Neural crest cell (in vitro differentiated cells): Measurements from ENCODE around the gene IGF1R. TPM values are rescaled to one million over a fixed set of nuclear protein-coding genes. Genes with fewer than 3 reads are reported as not detected.

Experiments used
- DNase-seq: peaks from one replicate; pipeline ENCODE4 v3.0.0; 2021; ENCODE audit warnings: low read depth, mixed read lengths, low spot score
- H3K27ac Mint-ChIP-seq: one replicate; pipeline ENCODE4 v1.8.0; 2021; ENCODE audit warnings: mild to moderate bottlenecking, mixed read lengths; ENCODE audit not compliant: unreplicated experiment
- H3K27me3 Mint-ChIP-seq: 2 replicates; pipeline ENCODE4 v1.8.0; 2021; ENCODE audit warnings: low read depth, mild to moderate bottlenecking, mixed read lengths
- H3K36me3 Mint-ChIP-seq: 2 replicates; pipeline ENCODE4 v1.8.0; 2021; ENCODE audit warnings: low read depth, mild to moderate bottlenecking, mixed read lengths
- H3K4me1 Mint-ChIP-seq: 2 replicates; pipeline ENCODE4 v1.8.0; 2021; ENCODE audit warnings: mixed read lengths
- H3K4me3 Mint-ChIP-seq: one replicate; pipeline ENCODE4 v1.8.0; 2021; ENCODE audit warnings: mild to moderate bottlenecking, mixed read lengths
- H3K9me3 Mint-ChIP-seq: 2 replicates; pipeline ENCODE4 v1.8.0; 2021; ENCODE audit warnings: mixed read lengths
- CTCF ChIP-seq: fragments of 200-600 bp; sonication (generic); conservative IDR thresholded peaks from 2 replicates; pipeline ENCODE4 v1.5.0; 2021; ENCODE audit warnings: antibody characterized with exemption, mild to moderate bottlenecking
- total RNA-seq: library from RNA; stranded (reverse); gene quantifications from 2 replicates; pipeline ENCODE4 v1.2.1, GENCODE V29; 2021

Gene IGF1R
- total RNA-seq, 1 donor from 2014 or later = 67.6 TPM

- DNase-seq = no peak
- TF ChIP-seq CTCF = no peak
- H3K4me1 Mint-ChIP-seq = no peaks in the 10 kb centered on the region
- H3K4me3 Mint-ChIP-seq = no peak overlapping the region
- peaks cover 8% of the 10 kb centered on the region for H3K36me3 Mint-ChIP-seq
- no peaks in the 10 kb centered on the region for H3K9me3 Mint-ChIP-seq
- no peak overlapping the region for H3K27ac Mint-ChIP-seq
- H3K27me3 Mint-ChIP-seq = no peaks in the 10 kb centered on the region
These were observed 293.4 kb downstream of the IGF1R start for GRCh38 chr15:98941595-98942255.

GRCh38 chr15:98942431-98942830 lies 294.1 kb downstream of the IGF1R start:
- TF ChIP-seq CTCF = no peak
- no peaks in the 10 kb centered on the region for H3K9me3 Mint-ChIP-seq
- no peaks in the 10 kb centered on the region for H3K27me3 Mint-ChIP-seq
- H3K4me3 Mint-ChIP-seq = no peak overlapping the region
- no peak for DNase-seq
- H3K4me1 Mint-ChIP-seq = no peaks in the 10 kb centered on the region
- peaks cover 8% of the 10 kb centered on the region for H3K36me3 Mint-ChIP-seq
- H3K27ac Mint-ChIP-seq = no peak overlapping the region

- peak overlapping the region; percentile 36 for H3K27ac Mint-ChIP-seq
- H3K27me3 Mint-ChIP-seq = no peaks in the 10 kb centered on the region
- H3K4me1 Mint-ChIP-seq = no peaks in the 10 kb centered on the region
- no peak overlapping the region for H3K4me3 Mint-ChIP-seq
- no peak for TF ChIP-seq CTCF
- peaks cover 8% of the 10 kb centered on the region for H3K36me3 Mint-ChIP-seq
- no peaks in the 10 kb centered on the region for H3K9me3 Mint-ChIP-seq
- no peak for DNase-seq
These were observed 294.7 kb downstream of the IGF1R start for GRCh38 chr15:98943051-98943508.

- H3K36me3 Mint-ChIP-seq = peaks cover 8% of the 10 kb centered on the region
- no peaks in the 10 kb centered on the region for H3K9me3 Mint-ChIP-seq
- no peaks in the 10 kb centered on the region for H3K4me1 Mint-ChIP-seq
- DNase-seq = no peak
- no peak for TF ChIP-seq CTCF
- H3K27ac Mint-ChIP-seq = peak overlapping the region; percentile 36
- no peaks in the 10 kb centered on the region for H3K27me3 Mint-ChIP-seq
- H3K4me3 Mint-ChIP-seq = no peak overlapping the region
These were observed 295.3 kb downstream of the IGF1R start for GRCh38 chr15:98943601-98944151.

GRCh38 chr15:98946301-98947255 lies 298.2 kb downstream of the IGF1R start:
- Mint-ChIP-seq H3K27me3 (no peaks in the 10 kb centered on the region), H3K9me3 (no peaks in the 10 kb centered on the region), H3K36me3 (peaks cover 6% of the 10 kb centered on the region), H3K4me1 (no peaks in the 10 kb centered on the region), H3K27ac (no peak overlapping the region), H3K4me3 (no peak overlapping the region)
- no peak for DNase-seq
- no peak for TF ChIP-seq CTCF
